Activated CD4-positive, alpha-beta memory T cell treated with anti-CD3 and anti-CD28 coated beads, Interleukin-2, amount 10 ng/mL, durations not matched to agents 7 days and 5 days (primary cell): Measurements from ENCODE around the gene STK32C. TPM values are rescaled to one million over a fixed set of nuclear protein-coding genes. Genes with fewer than 3 reads are reported as not detected.
"Not testable (repeated sequence)": the region's sequence is repeated elsewhere in the genome, so short reads cannot be mapped to it uniquely, and the experiment has no call there.

Experiments used
- CTCF ChIA-PET: fragments of 350-600 bp; sonication (Branson Sonifier 250); formaldehyde crosslinking; loops from one replicate; lab custom pipeline; 2021; ENCODE audit warnings: antibody characterized with exemption, inconsistent platforms; lab: Charles Lee
- POLR2A ChIA-PET: fragments of 350-600 bp; sonication (Branson Sonifier 250); formaldehyde crosslinking; loops from one replicate; lab custom pipeline; 2021; ENCODE audit warnings: antibody characterized with exemption; lab: Charles Lee
- DNase-seq: peaks from one replicate; pipeline ENCODE4 v3.0.0-alpha.2; 2020
- H3K27ac Mint-ChIP-seq: one replicate; pipeline ENCODE4 v1.8.0; 2021; ENCODE audit warnings: mild to moderate bottlenecking, mixed read lengths
- H3K27me3 Mint-ChIP-seq: one replicate; pipeline ENCODE4 v1.8.0; 2021; ENCODE audit warnings: mixed read lengths
- H3K36me3 Mint-ChIP-seq: one replicate; pipeline ENCODE4 v1.8.0; 2021; ENCODE audit warnings: low read depth, mixed read lengths
- H3K4me1 Mint-ChIP-seq: one replicate; pipeline ENCODE4 v1.8.0; 2021; ENCODE audit warnings: mixed read lengths
- H3K4me3 Mint-ChIP-seq: one replicate; pipeline ENCODE4 v1.8.0; 2021; ENCODE audit warnings: mild to moderate bottlenecking, mixed read lengths
- H3K9me3 Mint-ChIP-seq: one replicate; pipeline ENCODE4 v1.8.0; 2021; ENCODE audit warnings: mixed read lengths
- total RNA-seq, 2 experiments: library from RNA; stranded (reverse); gene quantifications; one replicate each; pipeline ENCODE4 v1.2.3, GENCODE V29; 2021

The STK32C gene
- total RNA-seq, 2 experiments from 2014 or later: 17.4 to 18.2 TPM

DNA sequence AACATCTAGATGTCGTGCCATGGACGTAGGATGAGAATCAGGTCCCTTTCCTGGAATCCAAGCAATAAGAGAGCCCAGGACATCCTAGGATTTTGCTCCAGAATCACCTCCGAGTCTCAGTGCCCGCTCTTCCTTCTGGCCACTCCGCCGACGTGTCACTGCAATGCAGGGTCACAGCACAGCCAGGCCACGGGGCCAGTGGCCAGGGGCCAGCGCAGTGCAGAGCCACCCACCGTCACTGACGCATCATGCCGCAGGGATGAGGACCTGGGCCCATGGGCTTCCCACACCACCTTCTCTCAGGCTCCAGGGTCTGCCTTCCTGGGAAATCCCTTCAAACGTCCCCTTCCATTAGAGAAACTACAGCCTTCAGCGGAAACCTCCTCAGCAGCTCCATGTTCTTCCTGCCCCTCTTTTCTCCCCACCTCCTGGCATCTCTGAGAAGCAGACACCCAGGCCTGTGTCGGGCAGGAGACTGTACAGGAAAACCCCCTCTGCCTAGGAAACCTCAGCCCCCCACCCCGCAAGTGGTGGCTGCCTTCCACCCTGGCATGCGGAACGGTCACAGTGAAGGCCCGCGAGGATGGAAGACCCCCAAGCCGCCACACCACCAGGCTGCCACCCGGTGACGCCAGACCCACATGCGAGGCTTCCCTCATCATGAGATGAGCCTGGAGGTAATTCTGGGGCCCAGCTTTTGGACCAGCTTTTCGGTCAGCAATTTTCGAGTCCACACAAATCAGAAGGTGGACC, 32.1 kb downstream of the STK32C start:
- no peaks in the 10 kb centered on the region for H3K9me3 Mint-ChIP-seq
- no peaks in the 10 kb centered on the region for H3K27me3 Mint-ChIP-seq
- CTCF ChIA-PET: no interaction called here
- no peak overlapping the region for H3K27ac Mint-ChIP-seq
- POLR2A ChIA-PET: no interaction called here
- H3K36me3 Mint-ChIP-seq: no peaks in the 10 kb centered on the region
- no peak for DNase-seq
- H3K4me3 Mint-ChIP-seq: no peak overlapping the region
- no peaks in the 10 kb centered on the region for H3K4me1 Mint-ChIP-seq

DNA sequence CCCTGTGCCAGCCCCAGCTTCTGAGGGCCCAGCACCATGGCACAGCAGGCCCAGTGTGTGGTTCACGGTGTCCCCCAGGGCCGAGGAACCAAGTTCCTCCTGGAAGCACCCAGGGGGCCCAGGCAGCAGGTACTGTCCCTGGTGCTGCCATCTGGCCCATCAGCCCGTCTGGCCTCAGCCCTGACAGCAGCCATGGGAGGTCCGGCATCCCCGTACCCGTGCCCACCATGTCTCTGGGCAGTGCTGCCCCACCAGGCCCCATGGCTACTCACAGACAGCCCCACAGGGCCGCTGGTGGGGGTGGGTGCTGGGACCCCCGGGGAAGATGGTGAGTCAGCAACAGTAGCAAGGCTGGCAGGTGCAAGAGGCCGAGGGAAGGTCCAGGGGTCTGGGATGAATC, 32.8 kb downstream of the STK32C start:
- no peaks in the 10 kb centered on the region for H3K36me3 Mint-ChIP-seq
- H3K27ac Mint-ChIP-seq: no peak overlapping the region
- DNase-seq: no peak
- no peaks in the 10 kb centered on the region for H3K9me3 Mint-ChIP-seq
- CTCF ChIA-PET: no interaction called here
- no peaks in the 10 kb centered on the region for H3K4me1 Mint-ChIP-seq
- no peak overlapping the region for H3K4me3 Mint-ChIP-seq
- POLR2A ChIA-PET: no interaction called here
- no peaks in the 10 kb centered on the region for H3K27me3 Mint-ChIP-seq

DNA sequence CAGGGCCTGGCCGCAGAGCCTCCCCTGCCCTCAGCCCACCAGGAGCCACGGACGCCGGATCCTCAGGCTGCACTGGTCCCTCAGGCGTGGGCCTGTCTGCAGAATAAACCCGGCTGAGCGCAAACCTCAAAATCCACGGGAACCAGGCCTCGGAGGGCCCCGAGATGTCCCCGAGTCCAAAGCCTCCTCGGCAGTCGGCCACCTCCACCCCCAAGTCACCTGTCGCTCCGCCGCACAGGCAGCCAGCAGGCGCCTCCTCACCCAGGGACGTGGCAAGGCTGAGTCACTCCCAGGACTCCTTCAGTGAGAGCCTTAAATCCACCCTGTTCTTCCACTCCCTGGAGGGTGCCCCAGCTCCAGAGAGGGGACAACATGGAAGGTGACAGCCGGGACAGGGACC, 33.2 kb downstream of the STK32C start:
- CTCF ChIA-PET: no interaction called here
- Mint-ChIP-seq H3K4me1 (no peaks in the 10 kb centered on the region), H3K27ac (no peak overlapping the region), H3K36me3 (no peaks in the 10 kb centered on the region), H3K27me3 (no peaks in the 10 kb centered on the region), H3K4me3 (no peak overlapping the region), H3K9me3 (no peaks in the 10 kb centered on the region)
- POLR2A ChIA-PET: no interaction called here
- no peak for DNase-seq

DNA sequence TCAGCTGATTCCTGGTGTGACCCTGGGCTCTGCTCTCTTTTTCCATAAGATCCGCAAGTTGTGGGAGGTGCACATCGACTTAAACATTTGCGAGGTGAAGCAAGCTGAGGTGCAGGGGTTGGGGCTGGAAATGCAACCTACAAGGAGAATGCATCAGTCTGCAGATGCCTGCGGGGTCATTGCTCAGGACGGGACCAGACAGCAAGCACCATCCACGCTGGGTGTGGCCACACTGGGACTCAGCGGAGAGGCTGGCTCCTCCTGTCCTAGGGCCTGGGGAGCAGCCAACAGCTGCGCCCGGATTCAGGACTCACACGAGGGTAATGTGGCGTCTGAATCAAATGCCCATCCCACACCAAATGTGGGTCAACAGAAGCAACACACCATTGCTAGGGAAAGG, 33.8 kb downstream of the STK32C start:
- Mint-ChIP-seq H3K36me3 (no peaks in the 10 kb centered on the region), H3K4me3 (no peak overlapping the region), H3K9me3 (no peaks in the 10 kb centered on the region), H3K27me3 (no peaks in the 10 kb centered on the region), H3K4me1 (no peaks in the 10 kb centered on the region), H3K27ac (no peak overlapping the region)
- POLR2A ChIA-PET: no interaction called here
- DNase-seq: no peak
- CTCF ChIA-PET: no interaction called here

DNA sequence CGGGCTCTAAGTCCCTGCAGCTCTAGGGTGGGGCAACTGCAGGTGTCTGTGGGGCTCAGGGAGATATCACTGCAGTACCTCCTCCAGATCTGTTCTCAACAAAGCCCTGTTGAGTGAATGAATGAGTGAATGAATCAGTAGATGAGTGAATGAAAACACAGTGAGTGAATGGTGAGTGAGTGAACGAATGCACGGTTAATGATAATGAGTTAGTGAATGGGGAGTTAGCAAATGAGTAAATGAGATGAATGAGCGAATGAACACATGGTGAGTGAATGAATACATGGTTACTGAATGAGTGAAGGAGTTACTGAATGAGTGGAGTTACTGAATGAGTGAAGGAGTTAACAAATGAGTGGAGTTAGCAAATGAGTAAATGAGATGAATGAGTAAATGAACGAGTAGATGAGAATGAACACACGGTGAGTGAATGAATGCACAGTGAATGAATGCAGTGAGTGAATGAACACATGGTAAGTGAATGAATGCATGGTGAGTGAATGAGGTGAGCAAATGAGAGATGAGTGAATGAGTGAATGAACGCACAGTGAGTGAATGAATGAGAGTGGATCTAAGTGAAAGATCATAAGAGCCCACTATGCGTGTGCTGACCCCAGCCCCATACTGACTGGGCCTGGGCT, 34.3 kb downstream of the STK32C start:
- ChIA-PET POLR2A (no interaction called here), CTCF (no interaction called here)
- DNase-seq: no peak
- no peak overlapping the region for H3K27ac Mint-ChIP-seq
- H3K27me3 Mint-ChIP-seq: no peaks in the 10 kb centered on the region
- H3K9me3 Mint-ChIP-seq: peaks cover 5% of the 10 kb centered on the region
- no peaks in the 10 kb centered on the region for H3K4me1 Mint-ChIP-seq
- no peak overlapping the region for H3K4me3 Mint-ChIP-seq
- H3K36me3 Mint-ChIP-seq: no peaks in the 10 kb centered on the region

DNA sequence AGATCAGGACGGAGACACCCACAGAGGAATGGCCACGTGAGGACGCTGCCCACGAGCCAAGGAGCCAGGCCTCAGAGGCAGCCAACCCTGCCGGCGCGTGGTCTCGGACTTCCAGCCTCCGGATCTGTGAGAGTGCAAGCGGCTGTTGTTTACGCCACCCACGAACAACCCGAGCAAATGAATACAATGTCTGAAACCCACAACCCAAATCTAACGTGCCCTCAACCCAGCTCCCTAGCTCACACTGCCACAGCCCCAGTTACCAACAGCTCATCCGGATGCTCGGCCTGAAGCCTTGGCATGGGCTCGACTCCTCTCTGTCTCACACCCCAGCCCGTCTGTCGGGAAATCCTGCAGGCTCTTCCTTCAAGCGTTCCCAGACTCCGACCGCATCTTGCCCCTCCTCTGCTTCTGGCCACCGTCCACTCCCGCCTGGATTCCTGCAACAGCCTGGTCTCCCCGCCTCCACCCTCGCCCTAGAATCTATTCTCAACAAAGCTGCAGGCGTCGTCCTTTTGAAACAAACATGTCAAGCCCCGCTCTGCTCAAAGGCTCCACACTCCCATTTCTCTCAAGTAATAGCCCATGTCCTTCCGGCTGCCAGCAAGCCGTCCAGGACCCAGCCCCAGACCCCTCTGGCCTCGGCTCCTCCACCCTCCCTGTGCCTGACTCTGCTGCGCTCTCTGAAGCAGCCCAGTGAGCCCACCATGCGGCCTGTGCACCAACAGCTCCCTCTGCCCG, 35.3 kb downstream of the STK32C start:
- Mint-ChIP-seq H3K4me3 (no peak overlapping the region), H3K9me3 (peaks cover 14% of the 10 kb centered on the region), H3K4me1 (peaks cover 1% of the 10 kb centered on the region), H3K36me3 (no peaks in the 10 kb centered on the region), H3K27ac (no peak overlapping the region), H3K27me3 (no peaks in the 10 kb centered on the region)
- ChIA-PET POLR2A (no interaction called here), CTCF (no interaction called here)
- DNase-seq: no peak

DNA sequence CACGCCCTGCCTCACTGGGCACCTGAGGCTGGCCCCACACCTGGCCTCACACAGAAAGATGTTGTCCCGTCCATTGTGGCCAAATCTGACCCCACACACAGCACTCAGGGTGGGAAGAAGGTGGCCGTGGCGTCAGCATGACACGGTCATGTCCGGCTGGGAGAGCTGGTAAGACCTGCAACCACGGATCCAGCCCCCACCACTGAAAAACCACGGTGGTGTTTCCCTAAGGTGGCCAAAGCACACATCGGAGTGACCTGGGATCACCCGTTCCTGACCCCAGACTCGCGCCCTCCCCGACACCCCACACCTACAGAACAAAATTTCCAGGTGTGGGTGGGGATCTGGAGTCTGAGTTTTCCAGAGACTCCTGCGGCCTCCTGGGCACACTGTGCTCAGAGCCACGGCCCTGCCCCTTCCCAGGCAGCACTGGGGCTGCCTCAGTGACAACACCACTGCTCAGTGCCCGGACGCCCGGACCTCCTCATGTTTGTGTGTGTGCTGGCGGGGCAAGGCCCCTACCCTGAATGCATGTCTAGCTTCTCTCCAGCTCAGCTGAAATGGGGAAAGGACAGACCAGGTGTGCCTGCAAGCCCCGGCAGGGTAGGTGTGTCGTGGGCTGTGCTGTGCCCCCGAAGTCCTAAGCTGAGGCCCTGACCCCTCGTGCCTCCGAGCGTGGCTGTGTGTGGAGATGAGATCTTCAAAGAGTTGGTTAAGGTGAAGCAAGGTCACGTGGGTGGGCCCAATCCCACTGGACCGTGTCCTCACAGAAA, 36.1 kb downstream of the STK32C start:
- Mint-ChIP-seq H3K4me1 (peaks cover 4% of the 10 kb centered on the region), H3K36me3 (no peaks in the 10 kb centered on the region), H3K27me3 (no peaks in the 10 kb centered on the region), H3K4me3 (no peak overlapping the region), H3K27ac (no peak overlapping the region), H3K9me3 (peaks cover 16% of the 10 kb centered on the region)
- DNase-seq: no peak
- ChIA-PET CTCF (no interaction called here), POLR2A (no interaction called here)

DNA sequence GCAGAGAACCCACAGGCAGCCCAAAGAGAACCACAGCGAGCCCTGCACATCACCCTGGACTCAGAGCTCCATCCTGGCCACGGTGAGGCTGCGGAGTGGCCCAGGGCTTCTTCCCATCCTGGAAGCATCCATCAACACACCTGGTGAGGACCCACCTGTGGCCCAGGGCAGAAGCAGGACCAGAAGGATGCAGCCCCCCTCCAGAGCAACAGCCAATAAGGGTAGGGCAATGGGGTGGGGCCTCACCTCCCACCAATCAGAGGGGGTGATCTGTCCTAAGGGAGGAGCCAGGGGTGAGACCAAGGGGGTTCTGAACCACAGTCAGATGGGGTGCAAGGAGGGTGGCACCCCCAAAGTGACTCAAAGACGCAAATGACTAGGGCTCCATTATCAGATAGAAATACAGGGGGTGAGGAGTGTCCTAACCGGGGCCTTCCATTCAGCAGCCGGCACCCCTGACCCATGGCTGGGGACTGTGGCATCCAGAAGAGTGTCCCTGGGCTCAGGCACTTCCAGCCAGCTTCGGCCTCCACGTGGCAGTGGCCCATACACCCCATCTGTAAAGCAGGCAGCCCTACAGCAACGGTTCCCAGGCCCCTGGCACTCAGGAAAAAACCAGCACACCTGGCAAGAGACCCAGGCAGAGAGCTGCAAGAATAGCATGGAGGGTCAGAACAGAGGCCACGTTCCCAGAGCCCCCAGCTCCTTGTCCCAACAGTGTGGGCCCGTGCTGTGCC, 36.9 kb downstream of the STK32C start:
- H3K36me3 Mint-ChIP-seq: no peaks in the 10 kb centered on the region
- no peak for DNase-seq
- peaks cover 16% of the 10 kb centered on the region for H3K9me3 Mint-ChIP-seq
- H3K27ac Mint-ChIP-seq: no peak overlapping the region
- H3K4me1 Mint-ChIP-seq: peaks cover 12% of the 10 kb centered on the region
- H3K4me3 Mint-ChIP-seq: no peak overlapping the region
- ChIA-PET POLR2A (no interaction called here), CTCF (no interaction called here)
- no peaks in the 10 kb centered on the region for H3K27me3 Mint-ChIP-seq

DNA sequence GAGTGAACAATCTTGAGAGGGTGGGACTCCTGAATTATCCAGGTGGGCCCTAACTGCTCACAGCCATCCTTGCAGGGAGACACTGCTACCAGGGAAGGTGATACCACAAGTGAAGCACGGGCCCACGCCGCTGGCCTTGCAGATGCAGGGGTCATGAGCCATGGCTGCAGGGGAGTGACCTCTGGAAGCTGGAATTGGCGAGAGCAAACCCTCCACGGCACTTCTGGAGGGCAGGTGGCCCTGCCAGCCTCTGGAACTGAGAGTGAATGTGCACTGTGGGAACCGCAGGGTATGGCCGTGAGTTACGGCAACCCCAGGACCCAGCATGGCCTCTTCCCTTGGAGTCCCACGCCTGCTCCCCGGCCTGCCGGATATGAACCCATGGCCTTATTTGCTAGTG, 37.5 kb downstream of the STK32C start:
- POLR2A ChIA-PET: no interaction called here

DNA sequence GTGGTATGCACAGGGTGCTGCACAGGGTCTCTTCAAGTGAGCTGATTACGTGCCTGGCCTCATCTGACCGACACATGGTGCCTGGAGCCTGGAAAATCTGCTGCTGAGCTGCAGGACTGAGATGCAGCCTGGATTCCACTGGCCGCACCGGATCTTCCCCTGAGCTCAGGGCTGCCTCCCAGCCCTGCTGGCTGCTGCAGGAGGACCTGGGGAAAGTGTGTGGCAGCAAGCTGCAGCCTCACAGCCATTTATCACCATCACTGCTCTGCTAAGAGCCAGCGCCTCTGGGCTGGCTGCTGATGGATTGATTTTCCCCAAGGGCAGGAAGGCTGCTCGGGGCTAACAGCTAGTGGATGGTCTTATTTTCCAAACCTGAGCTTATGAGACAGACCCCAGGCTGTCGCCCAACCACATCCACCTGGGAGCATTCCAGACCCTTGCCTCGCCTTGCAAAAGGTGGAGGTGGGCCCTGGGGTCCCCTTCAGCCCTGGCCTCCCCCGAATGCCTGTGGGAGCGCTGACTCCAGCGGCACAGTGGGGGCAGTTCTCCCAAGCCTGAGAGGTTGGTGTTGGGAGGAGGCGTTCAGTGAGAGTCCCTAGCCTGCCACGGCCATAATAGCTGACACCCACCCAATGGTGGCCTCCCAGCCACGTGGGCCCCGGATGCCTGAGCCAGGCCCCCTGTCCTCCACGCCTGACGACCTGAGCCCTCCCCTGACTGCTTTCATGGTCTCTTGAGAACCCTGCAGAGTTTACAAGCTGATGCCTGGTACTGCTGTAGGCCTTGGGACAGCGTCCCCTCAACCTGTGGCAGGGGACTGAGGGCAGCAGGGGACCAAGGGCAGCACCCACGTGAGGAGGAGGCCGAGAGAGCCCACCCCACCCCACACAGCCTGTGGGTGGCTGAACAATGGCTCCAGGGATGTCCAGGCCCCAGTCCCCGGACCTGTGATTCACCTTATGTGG, 38.2 kb downstream of the STK32C start:
- H3K27ac Mint-ChIP-seq: no peak overlapping the region
- H3K4me1 Mint-ChIP-seq: peaks cover 13% of the 10 kb centered on the region
- no peak for DNase-seq
- ChIA-PET CTCF (no interaction called here), POLR2A (no interaction called here)
- H3K4me3 Mint-ChIP-seq: no peak overlapping the region
- no peaks in the 10 kb centered on the region for H3K27me3 Mint-ChIP-seq
- H3K9me3 Mint-ChIP-seq: peaks cover 16% of the 10 kb centered on the region
- no peaks in the 10 kb centered on the region for H3K36me3 Mint-ChIP-seq

More for the DNA sequence above, 37.5 kb downstream of the STK32C start:
- peaks cover 13% of the 10 kb centered on the region for H3K4me1 Mint-ChIP-seq
- peaks cover 16% of the 10 kb centered on the region for H3K9me3 Mint-ChIP-seq
- H3K4me3 Mint-ChIP-seq: no peak overlapping the region
- CTCF ChIA-PET: no interaction called here
- H3K36me3 Mint-ChIP-seq: no peaks in the 10 kb centered on the region
- no peak overlapping the region for H3K27ac Mint-ChIP-seq
- no peak for DNase-seq
- no peaks in the 10 kb centered on the region for H3K27me3 Mint-ChIP-seq

DNA sequence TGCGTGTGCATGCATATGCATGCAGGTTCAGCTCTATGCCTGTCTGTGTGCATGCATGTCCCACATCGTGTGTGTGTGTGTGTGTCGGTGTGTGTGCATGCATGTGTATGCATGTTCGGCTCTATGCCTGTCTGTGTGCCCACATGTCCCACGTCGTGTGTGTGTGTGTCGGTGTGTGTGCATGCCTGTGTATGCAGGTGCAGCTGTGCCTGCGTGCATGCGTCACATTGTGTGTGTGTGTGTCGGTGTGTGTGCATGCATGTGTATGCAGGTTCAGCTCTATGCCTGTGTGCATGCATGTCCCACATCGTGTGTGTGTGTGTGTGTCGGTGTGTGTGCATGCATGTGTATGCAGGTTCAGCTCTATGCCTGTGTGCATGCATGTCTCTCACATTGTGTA, 39.8 kb downstream of the STK32C start:
- Mint-ChIP-seq H3K4me1 (peaks cover 13% of the 10 kb centered on the region), H3K9me3 (peaks cover 16% of the 10 kb centered on the region)
- H3K27me3 Mint-ChIP-seq, CTCF ChIA-PET, H3K27ac Mint-ChIP-seq, H3K36me3 Mint-ChIP-seq, H3K4me3 Mint-ChIP-seq, DNase-seq, POLR2A ChIA-PET: not testable (repeated sequence)
